CMK (cell line): Measurements from ENCODE around the gene LDLRAD4.

Experiments used
- DNase-seq: peaks from one replicate; pipeline ENCODE4 v3.0.0-alpha.2; 2010; ENCODE audit warnings: low read depth

The LDLRAD4 gene

DNA sequence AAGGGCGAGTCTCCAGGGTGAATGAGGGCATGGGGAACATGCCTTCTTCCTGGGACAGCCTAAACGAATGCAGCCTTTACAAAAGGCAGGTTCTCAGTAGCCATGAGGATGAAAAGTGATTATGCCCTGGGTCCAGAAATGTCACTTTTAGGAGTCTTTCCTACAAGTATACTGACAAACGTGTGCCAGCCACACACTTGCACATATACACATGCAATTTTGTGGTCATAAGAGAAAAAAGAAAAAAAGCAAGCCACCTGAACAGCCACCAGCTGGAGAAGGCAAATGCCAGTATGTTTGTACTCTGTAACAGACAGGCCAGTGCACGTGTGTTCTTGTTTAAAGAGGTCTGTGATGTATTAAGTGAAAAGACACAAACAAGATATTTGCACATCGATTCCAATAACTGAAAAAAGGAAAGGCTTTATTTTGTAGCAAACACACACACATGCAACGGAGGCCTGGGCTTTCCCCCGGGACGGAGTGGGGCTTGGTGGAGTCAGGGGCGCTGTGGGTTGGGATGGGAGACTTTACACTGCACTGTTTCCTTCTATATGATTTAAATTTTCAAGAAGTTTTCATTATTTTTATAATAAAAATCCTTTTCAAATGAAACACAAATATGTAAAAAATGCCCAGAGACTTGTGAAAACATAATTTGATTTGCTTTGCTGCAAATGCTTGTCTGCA is 399.4 kb downstream of the LDLRAD4 start:
- DNase-seq: no peak

DNA sequence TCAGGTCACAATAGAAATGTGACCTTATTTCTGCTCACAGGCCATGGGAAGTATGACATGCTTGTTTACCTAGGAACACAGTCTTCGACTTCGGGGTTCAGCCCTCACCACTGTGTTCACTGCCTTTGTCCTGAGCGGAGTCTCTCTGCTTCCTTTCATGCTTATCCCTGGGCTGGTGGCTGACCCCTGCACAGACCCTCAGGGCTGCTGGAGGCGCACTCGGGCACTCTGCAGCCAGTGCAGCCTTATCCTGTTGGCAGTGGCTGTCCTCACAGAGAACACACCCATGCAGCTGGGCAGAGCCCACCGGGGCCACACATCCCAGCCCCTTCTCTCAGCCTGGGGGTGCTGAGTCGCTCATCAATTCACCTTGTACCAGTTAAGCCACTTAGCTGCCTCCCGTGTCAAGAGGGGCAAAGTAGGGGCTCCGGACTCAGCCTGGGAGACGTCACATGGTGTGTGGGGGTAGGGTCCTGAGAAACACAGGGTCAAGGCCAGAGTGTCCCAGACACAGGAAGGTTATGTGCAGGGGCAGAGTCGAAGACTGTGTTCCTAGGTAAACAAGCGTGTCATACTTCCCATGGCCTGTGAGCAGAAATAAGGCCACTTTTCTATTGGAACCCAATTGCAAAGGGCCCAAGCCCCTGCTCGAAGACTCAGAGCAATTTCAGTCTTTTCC is 400.3 kb downstream of the LDLRAD4 start:
- DNase-seq: no peak

DNA sequence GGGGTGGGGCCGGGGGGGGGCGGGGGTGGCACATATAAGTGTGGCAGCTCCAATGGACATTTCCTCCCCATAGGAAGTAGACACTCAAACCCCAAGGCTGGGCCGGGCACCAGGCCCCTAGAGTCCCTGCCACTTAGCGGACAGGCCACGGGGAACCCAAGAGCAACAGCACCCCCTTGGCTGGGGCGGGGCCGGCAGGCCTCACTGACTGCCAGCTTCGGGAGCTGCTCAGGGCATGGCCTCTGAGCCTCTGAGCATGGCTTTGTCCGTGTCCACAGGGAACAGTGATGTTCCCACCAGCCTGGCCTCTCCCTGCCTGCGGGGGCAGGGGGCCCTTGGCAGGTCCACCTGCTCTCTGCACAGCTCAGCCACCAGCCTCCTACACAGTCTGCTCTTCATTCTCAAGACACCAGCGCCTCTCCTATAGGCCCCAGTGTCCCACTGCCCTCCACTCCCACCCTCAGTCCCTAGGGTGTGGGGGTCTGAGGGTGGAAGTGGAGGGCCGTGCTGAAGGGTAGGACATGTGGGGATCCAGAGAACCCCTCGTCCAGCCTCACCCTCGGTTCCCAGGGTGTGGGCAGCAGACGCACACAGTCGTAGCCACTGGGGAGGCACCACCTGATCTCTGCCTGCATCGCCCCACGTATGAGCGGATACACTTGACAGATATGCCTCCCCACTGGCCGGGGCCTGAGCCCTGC is 401.1 kb downstream of the LDLRAD4 start:
- DNase-seq: no peak

DNA sequence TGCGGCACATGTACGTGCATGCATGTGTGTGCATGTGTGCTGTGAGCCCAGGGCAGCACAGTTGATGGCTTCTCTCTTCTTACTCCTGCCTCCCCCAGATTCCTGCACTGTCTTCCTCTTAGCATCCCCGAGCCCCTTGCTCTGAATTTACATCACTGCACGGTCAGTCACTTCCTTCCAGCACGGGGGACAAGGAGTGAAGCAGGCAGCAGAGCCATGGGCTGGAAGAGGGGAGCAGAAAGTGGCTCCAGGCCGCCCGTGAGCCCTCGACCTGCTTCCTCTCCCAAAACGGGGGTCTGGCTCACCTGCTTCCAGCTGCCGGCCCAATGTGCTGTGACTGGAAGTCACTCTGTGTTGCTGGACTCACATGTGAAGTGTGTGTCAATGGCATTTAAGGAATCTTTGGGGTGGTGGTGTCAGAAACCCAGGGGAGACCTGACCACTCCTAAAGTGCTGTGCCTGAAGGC is 401.7 kb downstream of the LDLRAD4 start:
- no peak for DNase-seq

DNA sequence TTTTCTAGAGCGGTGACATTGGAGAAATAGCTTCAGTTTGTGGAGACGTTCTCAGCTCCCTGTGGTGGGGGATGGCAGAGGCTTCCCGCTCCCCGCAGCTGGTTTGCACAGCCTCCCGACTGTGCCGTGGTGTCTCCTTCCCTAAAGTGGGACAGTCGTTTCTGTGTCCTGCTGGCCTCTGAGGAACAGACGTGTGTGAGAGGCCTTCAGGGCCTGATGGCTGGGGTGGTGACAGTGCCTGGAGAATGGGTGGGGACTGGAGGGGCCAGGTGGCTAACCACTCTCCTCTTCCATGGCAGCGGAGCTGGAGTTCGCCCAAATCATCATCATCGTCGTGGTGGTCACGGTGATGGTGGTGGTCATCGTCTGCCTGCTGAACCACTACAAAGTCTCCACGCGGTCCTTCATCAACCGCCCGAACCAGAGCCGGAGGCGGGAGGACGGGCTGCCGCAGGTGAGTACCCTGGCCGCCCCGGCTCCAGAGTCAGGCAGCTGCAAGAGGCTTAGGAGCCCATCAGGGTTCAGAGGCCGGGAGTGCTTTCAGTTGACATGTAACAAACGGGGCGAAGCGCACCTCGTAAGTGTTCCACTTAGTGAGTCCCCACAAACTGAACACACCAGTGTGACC is 402.4 kb downstream of the LDLRAD4 start:
- DNase-seq: no peak

DNA sequence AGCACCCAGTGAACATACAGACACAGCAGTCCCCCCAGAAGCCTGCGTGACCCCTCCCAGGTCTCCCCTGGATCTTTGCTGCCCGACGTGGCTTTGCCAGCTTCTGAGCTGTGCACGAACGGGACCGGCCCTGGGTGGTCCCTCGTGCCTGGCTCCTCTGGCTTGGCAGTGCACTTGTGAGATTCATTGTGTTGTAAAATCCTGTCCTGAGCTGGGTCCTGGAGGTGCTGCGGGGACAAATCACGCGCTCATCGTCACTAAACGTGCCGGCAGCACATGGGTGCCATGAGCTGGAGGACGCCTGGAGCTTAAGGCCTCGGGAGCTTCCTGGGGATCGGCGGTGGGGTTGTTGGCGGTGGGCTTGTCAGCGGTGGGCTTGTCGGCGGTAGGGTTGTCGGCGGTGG is 402.9 kb downstream of the LDLRAD4 start:
- no peak for DNase-seq

DNA sequence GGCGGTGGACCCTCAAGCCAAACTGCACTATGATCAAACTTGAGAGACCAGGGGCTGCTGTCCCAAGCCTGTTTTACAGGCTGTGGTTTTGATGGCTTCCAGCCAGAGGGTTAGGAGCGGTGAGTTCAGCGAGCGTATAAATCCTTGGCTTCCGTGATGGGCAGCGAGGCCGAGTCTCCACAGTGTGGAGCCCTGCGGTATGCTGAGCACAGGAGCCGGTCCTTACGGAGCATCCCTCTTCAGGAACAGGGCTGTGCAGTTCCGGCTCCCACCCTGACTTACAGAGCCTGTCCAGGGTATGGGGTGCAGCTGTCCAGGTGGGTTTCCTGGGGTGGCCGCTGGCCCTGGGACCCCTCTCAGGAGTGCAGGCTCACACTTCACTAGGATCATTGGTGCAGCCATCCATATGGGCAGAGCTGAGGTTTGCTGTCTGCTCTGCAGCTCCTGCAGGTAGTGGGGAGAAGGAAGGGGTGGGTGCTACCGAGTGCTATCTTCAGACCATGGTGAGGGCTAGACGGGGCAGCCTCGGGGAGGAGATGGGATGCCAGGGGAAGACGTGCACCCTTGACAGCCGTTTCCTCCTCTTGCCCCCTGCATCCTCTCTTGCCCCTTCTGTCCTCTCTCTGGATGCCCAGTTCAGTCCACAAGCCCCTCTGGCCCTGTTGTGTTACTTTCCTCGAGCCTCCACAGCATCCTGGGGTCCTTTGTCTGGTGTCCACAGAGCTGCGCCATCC is 403.5 kb downstream of the LDLRAD4 start:
- DNase-seq: no peak

DNA sequence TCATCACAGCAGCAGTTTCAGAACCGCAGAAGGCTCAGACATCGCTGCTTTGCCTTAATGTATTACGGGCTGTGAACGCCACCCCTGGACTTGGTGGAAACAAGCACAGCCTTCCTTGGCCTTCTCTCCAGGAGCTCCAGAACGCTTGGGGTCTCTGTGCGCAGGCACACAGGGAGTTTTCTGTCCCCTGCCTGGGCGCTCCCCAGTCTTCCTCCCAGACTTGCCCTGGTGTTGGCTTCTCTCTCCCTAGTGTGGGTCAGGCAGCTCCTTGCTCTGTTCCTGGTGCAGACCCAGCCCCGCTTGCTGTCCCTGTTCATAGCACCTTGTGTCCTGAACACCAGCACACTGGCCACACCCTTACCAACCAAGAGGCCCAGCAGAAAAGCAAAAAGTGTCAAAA is 404.2 kb downstream of the LDLRAD4 start:
- no peak for DNase-seq

DNA sequence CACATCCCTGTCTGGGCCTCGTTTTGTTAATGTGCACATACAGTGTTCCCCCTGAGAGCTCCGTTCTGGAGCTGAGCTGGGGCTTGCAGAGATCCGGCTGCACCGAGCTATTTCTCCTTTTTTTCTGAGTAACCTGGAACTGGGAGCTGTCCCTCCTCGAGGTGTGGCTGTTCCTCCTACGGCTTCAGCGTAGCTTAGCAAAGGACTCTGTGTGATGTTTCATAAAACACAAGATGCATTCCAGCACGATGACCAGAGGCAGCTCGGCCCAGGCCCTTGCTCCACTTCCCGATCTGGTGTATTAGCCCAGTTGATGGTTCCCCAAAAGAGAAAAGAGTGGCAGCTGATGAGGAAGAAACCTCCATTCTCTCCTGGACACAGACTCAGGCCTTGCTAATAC is 404.8 kb downstream of the LDLRAD4 start:
- DNase-seq: no peak

DNA sequence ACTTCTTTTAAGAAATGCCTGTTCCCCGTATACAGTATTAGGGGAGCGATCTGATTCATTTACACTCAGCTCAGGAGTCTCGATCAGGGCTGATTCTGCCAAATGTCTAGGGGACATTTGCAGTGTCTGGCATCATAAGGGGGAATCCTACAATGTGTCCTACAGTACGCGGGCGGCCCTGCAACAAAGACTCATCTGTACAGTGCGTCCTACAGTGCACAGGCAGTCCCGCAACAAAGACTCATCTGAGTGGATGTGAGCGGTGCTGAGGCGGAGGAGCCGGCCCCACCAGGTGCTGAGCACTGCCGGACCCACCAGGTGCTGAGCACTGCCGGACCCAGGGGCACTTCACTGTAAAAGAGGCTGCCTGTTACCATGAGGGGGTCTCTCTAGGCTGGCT is 405.3 kb downstream of the LDLRAD4 start:
- no peak for DNase-seq

DNA sequence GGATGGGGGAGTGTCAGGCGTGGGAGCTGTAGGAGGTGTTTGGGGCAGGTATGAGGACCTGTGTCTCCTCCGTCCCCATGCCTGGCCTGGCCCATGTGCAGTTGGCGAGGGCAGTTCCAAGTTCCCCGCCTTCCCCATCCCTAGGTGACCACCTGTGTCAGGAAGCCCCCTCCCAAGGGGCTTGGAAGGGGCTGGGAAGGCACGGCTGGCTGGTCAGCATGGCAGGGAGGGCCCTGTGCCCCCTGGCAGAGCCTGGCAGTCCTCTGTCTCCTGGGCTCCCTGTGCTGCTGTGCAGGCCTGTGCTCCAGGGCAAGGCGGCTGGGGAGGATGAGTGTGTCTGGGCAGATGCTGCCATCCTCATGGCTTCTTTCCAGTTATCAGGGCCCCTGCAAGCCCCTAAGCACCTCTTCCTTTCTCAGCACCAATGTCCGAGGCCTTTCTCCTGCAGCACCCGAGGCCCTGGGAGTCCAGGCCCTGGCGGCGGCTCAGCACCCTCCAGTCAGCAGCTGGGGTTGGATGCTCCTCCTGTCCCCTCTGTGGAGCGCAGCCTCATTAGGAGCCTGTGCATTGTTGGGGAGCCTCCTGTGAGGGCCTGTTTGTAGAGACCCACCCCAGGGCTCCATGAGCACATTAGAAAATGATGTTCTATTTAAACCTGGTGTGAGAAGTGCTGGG is 406.1 kb downstream of the LDLRAD4 start:
- no peak for DNase-seq

DNA sequence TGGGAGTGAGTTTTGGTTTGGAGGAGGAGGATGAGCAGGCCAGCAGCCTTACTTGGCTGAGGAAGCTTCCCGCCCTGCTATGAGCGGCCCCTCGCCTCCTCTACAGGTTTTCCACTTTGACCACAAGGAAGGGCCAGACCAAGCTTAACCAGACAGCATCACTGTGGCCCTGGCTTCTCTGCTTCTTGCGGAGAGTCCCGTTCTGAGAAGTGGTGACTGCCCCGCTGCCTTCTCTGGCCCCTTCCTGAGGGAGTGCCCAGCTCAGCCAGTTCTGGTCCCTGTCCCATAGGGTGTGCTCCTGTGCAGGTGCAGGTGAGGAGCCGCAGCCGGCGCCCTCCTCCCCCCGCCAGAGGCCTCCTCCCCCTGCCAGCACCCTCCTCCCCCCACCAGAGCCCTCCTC is 406.8 kb downstream of the LDLRAD4 start:
- DNase-seq: no peak

DNA sequence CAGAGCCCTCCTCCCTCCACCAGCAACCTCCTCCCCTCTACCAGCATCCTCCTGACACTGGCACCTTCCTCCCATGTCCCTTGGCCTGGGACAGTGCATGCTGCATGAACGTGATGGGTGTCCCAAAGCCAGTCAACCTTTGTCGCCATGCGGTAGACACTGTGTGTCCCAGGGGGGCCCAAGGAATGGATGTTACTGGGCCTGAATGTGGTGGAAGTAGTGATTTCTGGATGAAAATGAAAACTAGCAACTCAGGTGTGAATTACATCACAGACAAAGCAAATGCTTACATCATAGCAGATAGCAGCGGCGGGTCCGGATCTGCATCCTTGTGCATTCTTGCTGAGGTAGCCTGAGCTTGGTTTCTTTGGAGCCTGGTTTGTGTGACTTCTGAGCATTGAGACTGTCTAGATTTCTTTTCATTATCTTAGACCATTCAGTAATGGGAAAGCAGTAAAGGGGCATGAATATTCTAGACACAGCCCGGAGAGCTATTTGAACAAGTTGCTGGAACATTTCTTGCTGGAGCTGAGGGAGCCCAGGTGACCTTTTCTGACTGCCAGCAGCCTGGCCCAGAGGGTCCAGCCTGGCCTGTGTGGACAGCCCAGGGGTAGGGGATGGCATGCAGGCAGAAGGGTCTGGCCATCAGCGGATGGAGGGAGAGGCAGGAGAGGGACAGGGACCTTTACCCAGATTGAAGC is 407.4 kb downstream of the LDLRAD4 start:
- DNase-seq: no peak

DNA sequence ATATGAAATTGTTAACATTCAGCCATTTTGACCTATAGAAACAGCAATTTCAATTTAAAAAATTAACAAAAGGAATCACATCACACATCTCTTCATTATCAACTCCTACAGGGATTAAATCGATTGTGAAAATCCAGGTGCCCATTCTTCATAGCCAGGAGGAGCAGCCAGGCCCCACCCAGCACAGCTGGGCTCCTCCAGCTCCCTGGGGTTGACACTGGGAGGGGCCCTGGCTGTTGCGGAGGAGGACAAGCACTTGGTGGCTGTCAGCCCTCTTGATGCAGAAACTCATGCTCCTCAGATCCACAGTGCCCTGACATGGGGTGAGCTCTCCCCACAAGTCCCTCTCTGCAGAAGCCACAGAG is 408.0 kb downstream of the LDLRAD4 start:
- no peak for DNase-seq

DNA sequence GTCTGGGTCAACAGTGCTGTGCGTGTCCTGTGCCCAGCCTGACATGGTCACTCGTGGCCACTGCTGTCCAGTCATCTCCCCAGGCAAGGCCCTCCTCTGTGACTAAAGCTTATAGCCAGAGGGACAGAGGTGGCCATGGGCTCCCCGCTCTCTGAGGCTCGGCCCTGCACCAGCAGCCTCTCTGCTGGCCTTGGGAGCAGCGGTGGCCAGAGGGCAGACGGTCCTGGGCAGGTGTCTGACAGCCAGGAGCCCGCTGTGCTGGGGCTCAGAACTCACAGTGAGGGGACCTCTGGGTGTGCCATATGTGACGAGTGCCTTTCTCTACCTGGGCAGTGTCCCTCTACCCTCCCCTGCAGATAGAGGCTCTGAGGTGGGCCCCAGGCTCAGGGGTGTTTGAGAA is 409.1 kb downstream of the LDLRAD4 start:
- no peak for DNase-seq

DNA sequence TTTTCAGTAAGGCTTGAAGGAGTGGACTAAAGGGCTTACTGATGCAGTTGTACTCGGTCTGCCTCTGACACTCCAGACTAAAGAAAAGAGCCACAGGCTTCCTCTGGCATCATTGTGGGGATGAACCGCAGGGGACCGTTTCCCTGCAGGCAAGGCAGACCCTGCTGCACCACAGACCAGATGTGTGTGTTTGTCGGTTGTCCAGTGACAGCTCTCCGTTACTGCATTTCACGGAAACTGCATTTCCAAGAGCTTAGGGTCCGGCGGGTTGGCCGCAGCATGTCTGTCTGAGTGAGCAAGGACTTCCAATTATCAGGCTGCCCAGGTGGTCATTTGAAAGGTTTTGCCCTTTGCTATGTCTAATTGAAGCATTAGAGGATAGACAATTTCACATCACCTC is 409.7 kb downstream of the LDLRAD4 start:
- no peak for DNase-seq

DNA sequence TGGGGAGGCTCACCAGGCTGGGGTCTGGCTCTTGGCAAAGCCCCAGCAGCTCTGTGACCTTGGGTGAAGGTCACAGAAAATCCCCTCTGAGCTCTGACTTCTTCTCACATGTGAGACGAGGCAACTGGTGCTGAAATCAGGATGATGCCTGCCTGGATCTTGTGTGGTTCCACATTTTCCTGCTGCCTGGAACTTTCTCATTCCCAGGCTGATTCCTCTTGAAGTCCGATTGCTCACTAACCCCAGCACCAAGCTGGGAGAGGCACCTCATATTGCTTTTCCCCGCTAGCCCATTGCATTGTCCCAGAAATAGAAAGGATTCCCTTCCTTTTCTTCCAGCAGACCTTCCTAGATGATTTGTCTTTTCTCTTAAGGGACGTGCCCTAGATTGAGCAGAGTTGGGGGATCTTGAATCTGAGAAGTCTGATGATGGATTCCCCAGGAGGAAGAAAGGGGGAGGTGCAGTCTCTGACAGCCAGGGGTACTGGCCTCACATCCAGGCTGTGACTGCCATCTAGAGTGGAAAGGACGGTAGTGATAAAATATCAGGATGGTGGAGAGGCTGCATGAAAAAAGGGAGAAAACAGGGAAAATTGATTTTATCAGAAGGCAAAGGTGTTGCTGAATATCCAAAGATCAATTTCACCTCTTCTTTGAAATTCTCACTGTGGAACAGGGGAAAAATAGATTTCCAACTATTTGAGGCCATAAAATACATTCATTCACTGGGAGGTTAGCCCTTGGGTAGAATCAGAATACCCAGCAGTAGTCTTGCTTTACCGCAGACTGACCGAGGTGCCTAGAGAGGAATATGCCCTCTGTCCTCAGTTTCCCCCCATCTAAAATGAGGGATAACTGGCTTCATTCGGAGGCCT is 411.5 kb downstream of the LDLRAD4 start:
- DNase-seq: no peak

DNA sequence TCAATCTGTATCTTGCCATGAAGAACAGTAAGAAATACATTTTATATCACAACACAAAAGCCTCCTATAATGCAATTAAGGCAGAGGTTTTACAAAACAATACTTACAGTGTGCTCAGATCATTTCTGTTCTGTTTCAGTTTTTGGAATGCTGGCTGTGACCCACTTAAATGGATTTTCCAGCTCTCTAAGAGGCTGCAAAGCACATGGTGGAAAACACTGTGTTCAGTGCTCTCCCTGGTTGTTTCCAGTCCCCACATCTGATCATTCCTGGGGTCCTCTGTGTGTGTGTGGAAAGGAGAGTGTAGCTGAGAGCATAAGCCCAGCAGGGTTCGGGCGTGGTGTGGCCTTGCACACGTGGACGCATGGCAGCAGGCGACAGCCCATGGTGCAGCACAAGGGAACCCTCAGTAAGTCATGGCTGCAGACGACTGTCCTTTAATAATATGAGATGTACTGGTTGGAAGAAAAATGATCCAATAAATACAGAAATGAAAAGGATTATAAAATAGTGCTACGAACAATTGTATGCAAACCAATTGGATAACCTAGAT is 412.2 kb downstream of the LDLRAD4 start:
- DNase-seq: no peak

DNA sequence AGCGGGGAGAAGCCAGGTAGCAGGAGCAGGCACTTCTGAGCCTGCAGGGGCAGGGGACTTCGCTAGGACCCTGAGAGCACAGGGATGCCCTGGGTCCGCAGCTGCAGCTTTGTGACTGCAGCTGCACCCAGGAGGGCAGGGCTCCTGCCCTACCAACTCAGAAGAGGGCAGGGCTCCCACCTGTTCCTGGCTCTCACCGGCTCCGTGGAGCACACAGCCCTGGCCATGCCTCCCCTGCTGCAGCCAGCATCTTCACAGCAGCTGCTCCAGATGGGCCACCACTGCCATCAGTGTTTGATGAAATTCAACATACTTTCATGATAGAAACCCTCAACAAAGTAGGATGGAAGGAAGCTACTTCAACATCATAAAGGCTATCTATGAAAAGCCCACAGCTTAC is 415.1 kb downstream of the LDLRAD4 start:
- DNase-seq: no peak

DNA sequence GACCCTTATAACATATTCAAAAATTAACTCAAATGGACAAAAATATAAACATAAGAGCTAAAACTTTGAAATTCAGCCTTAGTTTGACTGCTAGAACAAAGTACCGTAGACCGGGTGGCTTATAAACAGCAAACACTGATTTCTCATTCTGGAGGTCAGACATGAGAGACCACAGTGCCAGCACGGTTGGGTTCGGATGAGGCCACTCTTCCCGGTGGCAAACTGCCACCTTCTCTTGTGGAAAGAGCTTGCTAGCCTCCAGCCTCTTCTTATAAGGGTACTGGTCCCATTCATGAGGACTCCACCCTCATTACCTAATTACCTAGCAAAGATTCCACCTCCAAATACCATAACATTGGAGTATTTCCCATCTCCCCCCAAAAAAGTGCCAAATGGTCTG is 416.5 kb downstream of the LDLRAD4 start:
- no peak for DNase-seq
